Stimulated activated memory B cell treated with anti-CD40 and anti-IgM and Interleukin-4, amounts not matched to agents 10 μg/mL and 1 μg/mL and 100 μg/mL, for 72 hours (primary cell): ENCODE data around the gene GPR15LG.

Experiments
- ATAC-seq: fragments of 150-1000 bp; cut with Tn5 transposase; 2 replicates; pipeline ENCODE4 v1.10.0; 2021
- H3K27ac Mint-ChIP-seq: one replicate; pipeline ENCODE4 v1.8.0; 2022; ENCODE audit warnings: mild to moderate bottlenecking, mixed read lengths
- H3K27me3 Mint-ChIP-seq: one replicate; pipeline ENCODE4 v1.8.0; 2022; ENCODE audit warnings: mixed read lengths
- H3K36me3 Mint-ChIP-seq: one replicate; pipeline ENCODE4 v1.8.0; 2022; ENCODE audit warnings: mixed read lengths
- H3K4me1 Mint-ChIP-seq: one replicate; pipeline ENCODE4 v1.8.0; 2022; ENCODE audit warnings: mixed read lengths
- H3K4me3 Mint-ChIP-seq: one replicate; pipeline ENCODE4 v1.8.0; 2022; ENCODE audit warnings: mild to moderate bottlenecking, moderate library complexity, mixed read lengths
- H3K9me3 Mint-ChIP-seq: one replicate; pipeline ENCODE4 v1.8.0; 2022; ENCODE audit warnings: mixed read lengths

The GPR15LG gene

GRCh38 chr10:84212014-84212413, 38.4 kb downstream of the GPR15LG start:
- Mint-ChIP-seq H3K9me3 (no peaks in the 10 kb centered on the region), H3K36me3 (no peaks in the 10 kb centered on the region), H3K4me3 (no peak overlapping the region), H3K27ac (no peak overlapping the region), H3K4me1 (peaks cover 6% of the 10 kb centered on the region), H3K27me3 (peaks cover 30% of the 10 kb centered on the region)
- ATAC-seq = no peak

GRCh38 chr10:84213076-84213475, 39.5 kb downstream of the GPR15LG start:
- Mint-ChIP-seq H3K27ac (no peak overlapping the region), H3K36me3 (no peaks in the 10 kb centered on the region), H3K27me3 (peaks cover 23% of the 10 kb centered on the region), H3K4me1 (peaks cover 6% of the 10 kb centered on the region), H3K9me3 (no peaks in the 10 kb centered on the region), H3K4me3 (no peak overlapping the region)
- no peak for ATAC-seq

- no peak overlapping the region for H3K4me3 Mint-ChIP-seq
Measured at GRCh38 chr10:84214046-84214572, 40.5 kb downstream of the GPR15LG start.

GRCh38 chr10:84214612-84215235, 41.1 kb downstream of the GPR15LG start:
- Mint-ChIP-seq H3K27ac (no peak overlapping the region), H3K4me3 (no peak overlapping the region), H3K27me3 (peaks cover 23% of the 10 kb centered on the region), H3K36me3 (no peaks in the 10 kb centered on the region), H3K4me1 (peaks cover 6% of the 10 kb centered on the region), H3K9me3 (peaks cover 5% of the 10 kb centered on the region)
- peak; percentile 35 for ATAC-seq

More at GRCh38 chr10:84214046-84214572, 40.5 kb downstream of the GPR15LG start:
- Mint-ChIP-seq H3K4me1 (peaks cover 6% of the 10 kb centered on the region), H3K27ac (no peak overlapping the region), H3K27me3 (peaks cover 23% of the 10 kb centered on the region), H3K9me3 (no peaks in the 10 kb centered on the region), H3K36me3 (no peaks in the 10 kb centered on the region)
- no peak for ATAC-seq

GRCh38 chr10:84216834-84217233, 43.2 kb downstream of the GPR15LG start:
- Mint-ChIP-seq H3K4me1 (peaks cover 6% of the 10 kb centered on the region), H3K4me3 (no peak overlapping the region), H3K9me3 (peaks cover 5% of the 10 kb centered on the region), H3K36me3 (no peaks in the 10 kb centered on the region), H3K27me3 (peaks cover 14% of the 10 kb centered on the region), H3K27ac (no peak overlapping the region)
- no peak for ATAC-seq

GRCh38 chr10:84217746-84218145, 44.1 kb downstream of the GPR15LG start:
- no peak for ATAC-seq
- peaks cover 5% of the 10 kb centered on the region for H3K9me3 Mint-ChIP-seq
- H3K4me3 Mint-ChIP-seq = no peak overlapping the region
- peaks cover 13% of the 10 kb centered on the region for H3K27me3 Mint-ChIP-seq
- no peaks in the 10 kb centered on the region for H3K36me3 Mint-ChIP-seq
- H3K27ac Mint-ChIP-seq = no peak overlapping the region
- peaks cover 6% of the 10 kb centered on the region for H3K4me1 Mint-ChIP-seq

- ATAC-seq = no peak
- no peaks in the 10 kb centered on the region for H3K27me3 Mint-ChIP-seq
- H3K4me3 Mint-ChIP-seq = no peak overlapping the region
- peaks cover 5% of the 10 kb centered on the region for H3K9me3 Mint-ChIP-seq
- H3K36me3 Mint-ChIP-seq = no peaks in the 10 kb centered on the region
- no peak overlapping the region for H3K27ac Mint-ChIP-seq
- no peaks in the 10 kb centered on the region for H3K4me1 Mint-ChIP-seq
Measured at GRCh38 chr10:84221916-84222315, 48.3 kb downstream of the GPR15LG start.

GRCh38 chr10:84224411-84225028, 50.9 kb downstream of the GPR15LG start:
- Mint-ChIP-seq H3K4me3 (no peak overlapping the region), H3K4me1 (no peaks in the 10 kb centered on the region)

GRCh38 chr10:84225427-84226173, 52.0 kb downstream of the GPR15LG start, which contains the start of gene LRIT2:
LRIT2 (minus strand) TSS chr10:84225544; CDS start chr10:84225520, 24 bp downstream.
- H3K9me3 Mint-ChIP-seq = no peaks in the 10 kb centered on the region
- no peaks in the 10 kb centered on the region for H3K27me3 Mint-ChIP-seq
- no peak within 1 kb of the TSS for H3K27ac Mint-ChIP-seq
- ATAC-seq = no peak
- no peaks in the 10 kb centered on the region for H3K36me3 Mint-ChIP-seq
- no peak within 1 kb of the TSS for H3K4me3 Mint-ChIP-seq
- H3K4me1 Mint-ChIP-seq = no peaks in the 10 kb centered on the region

More at GRCh38 chr10:84224411-84225028, 50.9 kb downstream of the GPR15LG start:
- no peaks in the 10 kb centered on the region for H3K36me3 Mint-ChIP-seq
- no peaks in the 10 kb centered on the region for H3K27me3 Mint-ChIP-seq
- peaks cover under 1% of the 10 kb centered on the region for H3K9me3 Mint-ChIP-seq
- no peak for ATAC-seq
- no peak overlapping the region for H3K27ac Mint-ChIP-seq

GRCh38 chr10:84226616-84227015, 53.0 kb downstream of the GPR15LG start:
- no peak for ATAC-seq
- Mint-ChIP-seq H3K4me1 (no peaks in the 10 kb centered on the region), H3K27ac (no peak overlapping the region), H3K4me3 (no peak overlapping the region), H3K9me3 (no peaks in the 10 kb centered on the region), H3K27me3 (peaks cover 3% of the 10 kb centered on the region), H3K36me3 (no peaks in the 10 kb centered on the region)

- Mint-ChIP-seq H3K27ac (no peak overlapping the region), H3K27me3 (peaks cover 15% of the 10 kb centered on the region), H3K4me1 (no peaks in the 10 kb centered on the region), H3K4me3 (no peak overlapping the region), H3K9me3 (no peaks in the 10 kb centered on the region), H3K36me3 (no peaks in the 10 kb centered on the region)
- ATAC-seq = no peak
Measured at GRCh38 chr10:84227810-84228209, 54.2 kb downstream of the GPR15LG start.

- Mint-ChIP-seq H3K4me3 (no peak overlapping the region), H3K27me3 (peaks cover 16% of the 10 kb centered on the region), H3K4me1 (no peaks in the 10 kb centered on the region), H3K9me3 (no peaks in the 10 kb centered on the region), H3K36me3 (no peaks in the 10 kb centered on the region), H3K27ac (no peak overlapping the region)
- ATAC-seq = no peak
Measured at GRCh38 chr10:84230359-84230758, 56.8 kb downstream of the GPR15LG start.

- H3K36me3 Mint-ChIP-seq = no peaks in the 10 kb centered on the region
- no peaks in the 10 kb centered on the region for H3K9me3 Mint-ChIP-seq
- no peaks in the 10 kb centered on the region for H3K4me1 Mint-ChIP-seq
- H3K27ac Mint-ChIP-seq = no peak overlapping the region
- peaks cover 29% of the 10 kb centered on the region for H3K27me3 Mint-ChIP-seq
- no peak for ATAC-seq
- H3K4me3 Mint-ChIP-seq = no peak overlapping the region
Measured at GRCh38 chr10:84232376-84232775, 58.8 kb downstream of the GPR15LG start.

- H3K27ac Mint-ChIP-seq = no peak overlapping the region
- H3K4me1 Mint-ChIP-seq = no peaks in the 10 kb centered on the region
- no peaks in the 10 kb centered on the region for H3K9me3 Mint-ChIP-seq
- peaks cover 35% of the 10 kb centered on the region for H3K27me3 Mint-ChIP-seq
- H3K36me3 Mint-ChIP-seq = no peaks in the 10 kb centered on the region
- no peak overlapping the region for H3K4me3 Mint-ChIP-seq
- no peak for ATAC-seq
Measured at GRCh38 chr10:84233940-84234339, 60.3 kb downstream of the GPR15LG start.

- Mint-ChIP-seq H3K27ac (no peak overlapping the region), H3K4me3 (no peak overlapping the region), H3K36me3 (no peaks in the 10 kb centered on the region), H3K9me3 (no peaks in the 10 kb centered on the region), H3K27me3 (peaks cover 35% of the 10 kb centered on the region), H3K4me1 (no peaks in the 10 kb centered on the region)
- ATAC-seq = no peak
Measured at GRCh38 chr10:84234479-84234878, 60.9 kb downstream of the GPR15LG start.
